NB4 (cell line): ENCODE data around the gene KIF1B.

Source experiments
- CTCF ChIP-seq: IDR thresholded peaks from one replicate; pipeline ENCODE4 v1.5.1; 2012; ENCODE audit warnings: low read depth, low read length
- MYC ChIP-seq: IDR thresholded peaks from 2 replicates; pipeline ENCODE4 v1.6.1; 2011; ENCODE audit warnings: low read depth, low read length
- POLR2A ChIP-seq: IDR thresholded peaks from 2 replicates; pipeline ENCODE4 v1.6.1; 2011; ENCODE audit warnings: mild to moderate bottlenecking; ENCODE audit not compliant: insufficient read length; ENCODE audit errors: extremely low read depth

GRCh38 chr1:10173582-10173981 lies 36.8 kb upstream of the KIF1B start:
- TF ChIP-seq CTCF (no peak), POLR2A (no peak), MYC (no peak)
